OCI-LY3 (cell line): ENCODE results near the gene ITPR1.

Experiments used
- CTCF ChIP-seq: fragments of 200-600, 300-600 bp; sonication (generic); IDR thresholded peaks from 2 replicates; pipeline ENCODE4 v1.5.1; 2014; ENCODE audit warnings: antibody characterized with exemption, low read length, low read depth
- EZH2phosphoT487 ChIP-seq: fragments of 200-600 bp; shearing (Covaris generic); IDR thresholded peaks from 2 replicates; pipeline ENCODE4 v1.6.1; 2018; ENCODE audit warnings: antibody characterized with exemption, mixed run types, low read depth

DNA sequence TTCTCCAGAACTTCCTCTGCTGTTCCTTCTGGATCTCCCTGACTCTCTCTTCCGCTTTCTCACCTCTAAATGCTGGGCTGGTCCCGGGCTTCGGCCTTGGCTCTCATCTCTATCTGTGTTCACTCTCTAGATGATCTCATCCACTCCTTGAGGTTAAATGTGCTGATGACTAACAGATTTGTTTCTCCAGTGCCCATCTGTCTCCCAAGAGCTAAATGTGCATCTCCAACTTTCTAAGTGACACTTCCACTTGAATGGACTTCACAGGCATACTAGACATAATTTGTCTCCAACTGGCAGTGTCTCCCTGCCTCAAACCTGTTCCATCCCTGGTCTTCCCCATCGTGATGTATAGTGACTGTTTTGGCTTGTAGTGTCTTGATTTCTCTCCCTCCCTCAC, 95.3 kb downstream of the ITPR1 start:
- TF ChIP-seq CTCF = no peak
- TF ChIP-seq EZH2phosphoT487 = no peak
